Liver (tissue), 9 donors: ENCODE measurements around the gene PAXIP1. TPM values are rescaled to one million over a fixed set of nuclear protein-coding genes. Genes with fewer than 3 reads are reported as not detected.

ENCODE experiments used
- DNase-seq: peaks from one replicate; pipeline ENCODE4 v3.0.0-alpha.2; 2017; ENCODE audit warnings: low spot score
- H3K27ac ChIP-seq, 2 donors: one replicate each; pipeline ENCODE4 v1.7.0; 2013; ENCODE audit warnings: inconsistent platforms in 2 of 2, low read length in 2 of 2, control low read depth in 1 of 2, low read depth in 1 of 2, mild to moderate bottlenecking in 1 of 2
- H3K27me3 ChIP-seq, 4 donors: one replicate each; pipeline versions ENCODE4 v1.6.1 to v1.7.0; 2013; ENCODE audit warnings: low read length in 3 of 4, inconsistent platforms in 1 of 4, mild to moderate bottlenecking in 1 of 4, moderate library complexity in 1 of 4; ENCODE audit not compliant: control insufficient read depth in 4 of 4, insufficient read depth in 4 of 4
- H3K36me3 ChIP-seq, 4 donors: one replicate each; pipeline versions ENCODE4 v1.6.1 to v1.7.0; 2013; ENCODE audit warnings: low read length in 3 of 4, mild to moderate bottlenecking in 3 of 4, low read depth in 1 of 4, moderate library complexity in 1 of 4; ENCODE audit not compliant: control insufficient read depth in 4 of 4, insufficient read depth in 3 of 4
- H3K4me1 ChIP-seq, 4 donors: one replicate each; pipeline versions ENCODE4 v1.6.1 to v1.7.0; 2013; ENCODE audit warnings: low read length in 3 of 4, mild to moderate bottlenecking in 3 of 4, moderate library complexity in 1 of 4; ENCODE audit not compliant: control insufficient read depth in 4 of 4, insufficient read depth in 4 of 4
- H3K4me3 ChIP-seq, 3 donors: one replicate each; pipeline versions ENCODE4 v1.6.1 to v1.7.0; 2013; ENCODE audit warnings: low read length in 3 of 3, control low read depth in 1 of 3, low read depth in 1 of 3, mild to moderate bottlenecking in 1 of 3
- H3K9ac ChIP-seq, 2 donors: one replicate each; pipeline ENCODE4 v1.7.0; 2013; ENCODE audit warnings: low read length in 2 of 2, mild to moderate bottlenecking in 2 of 2, moderate library complexity in 2 of 2, control low read depth in 1 of 2, low read depth in 1 of 2
- H3K9me3 ChIP-seq, 4 donors: one replicate each; pipeline versions ENCODE4 v1.6.1 to v1.7.0; 2013; ENCODE audit warnings: low read length in 3 of 4; ENCODE audit not compliant: control insufficient read depth in 4 of 4
- ATF3 ChIP-seq: IDR thresholded peaks from 2 replicates; pipeline ENCODE4 v1.6.1; 2016; ENCODE audit warnings: antibody characterized with exemption
- CTCF ChIP-seq: fragments of 150-350 bp; IDR thresholded peaks from 2 replicates; pipeline ENCODE4 v1.5.1; 2017; ENCODE audit warnings: improper control_type of control experiment, low read depth, low read length; ENCODE audit not compliant: missing input control
- EGR1 ChIP-seq, 2 donors: IDR thresholded peaks; 2 replicates each; pipeline ENCODE4 v1.6.1; 2016 to 2018; ENCODE audit warnings: antibody characterized with exemption in 2 of 2, low read depth in 2 of 2
- FOXA1 ChIP-seq: IDR thresholded peaks from 2 replicates; pipeline ENCODE4 v1.6.1; 2016; ENCODE audit warnings: antibody characterized with exemption
- FOXA2 ChIP-seq: IDR thresholded peaks from 2 replicates; pipeline ENCODE4 v1.6.1; 2016; ENCODE audit warnings: antibody characterized with exemption
- GABPA ChIP-seq, 2 donors: IDR thresholded peaks in 1 of 2; conservative IDR thresholded peaks in 1 of 2; 2 replicates each; pipeline ENCODE4 v1.6.1; 2016; ENCODE audit warnings: antibody characterized with exemption in 2 of 2, mild to moderate bottlenecking in 1 of 2, moderate library complexity in 1 of 2
- HNF4A ChIP-seq, 2 donors: conservative IDR thresholded peaks; 2 replicates each; pipeline ENCODE4 v1.6.1; 2016; ENCODE audit warnings: antibody characterized with exemption in 2 of 2, mild to moderate bottlenecking in 2 of 2
- HNF4G ChIP-seq: IDR thresholded peaks from 2 replicates; pipeline ENCODE4 v1.6.1; 2016; ENCODE audit warnings: antibody characterized with exemption
- JUND ChIP-seq, 2 donors: IDR thresholded peaks; 2 replicates each; pipeline ENCODE4 v1.6.1; 2016; ENCODE audit warnings: antibody characterized with exemption in 2 of 2
- MAX ChIP-seq: IDR thresholded peaks from 2 replicates; pipeline ENCODE4 v1.6.1; 2016; ENCODE audit warnings: antibody characterized with exemption
- NR2F2 ChIP-seq: IDR thresholded peaks from 2 replicates; pipeline ENCODE4 v1.6.1; 2016; ENCODE audit warnings: antibody characterized with exemption
- RAD21 ChIP-seq, 2 donors: IDR thresholded peaks; 2 replicates each; pipeline ENCODE4 v1.6.1; 2016; ENCODE audit warnings: antibody characterized with exemption in 2 of 2, mild to moderate bottlenecking in 2 of 2
- REST ChIP-seq: IDR thresholded peaks from 2 replicates; pipeline ENCODE4 v1.6.1; 2016; ENCODE audit warnings: antibody characterized with exemption, mild to moderate bottlenecking
- RXRA ChIP-seq, 2 donors: IDR thresholded peaks; 2 replicates each; pipeline ENCODE4 v1.6.1; 2017 to 2018; ENCODE audit warnings: antibody characterized with exemption in 2 of 2, mild to moderate bottlenecking in 1 of 2
- SP1 ChIP-seq: IDR thresholded peaks from 2 replicates; pipeline ENCODE4 v1.6.1; 2018; ENCODE audit warnings: antibody characterized with exemption, mild to moderate bottlenecking
- TAF1 ChIP-seq: conservative IDR thresholded peaks from 2 replicates; pipeline ENCODE4 v1.6.1; 2016; ENCODE audit warnings: antibody characterized with exemption, mild to moderate bottlenecking
- YY1 ChIP-seq: IDR thresholded peaks from 2 replicates; pipeline ENCODE4 v1.6.1; 2016; ENCODE audit warnings: antibody characterized with exemption, mild to moderate bottlenecking
- ZBTB33 ChIP-seq: IDR thresholded peaks from 2 replicates; pipeline ENCODE4 v1.6.1; 2016; ENCODE audit warnings: antibody characterized with exemption
- WGBS: extraction: QIAGEN DNeasy Blood & Tissue Kit; methylation state at CpG from one replicate; pipeline ENCODE4 v1.1.7; 2013; 5-methylcytosine and 5-hydroxymethylcytosine counted together
- polyA plus RNA-seq, 2 donors: library from polyadenylated mRNA; stranded (reverse) in 1 of 2; unstranded in 1 of 2; fragments of 200-250 nt in 1 of 2; fragments of >200 nt in 1 of 2; fragmentation: Nextera tagmentation in 1 of 2; extraction: Ambion mirVana in 1 of 2; gene quantifications; one replicate each; pipeline versions ENCODE4 v1.2.1 to v1.2.3, GENCODE V29; 2013 to 2015
- total RNA-seq, 2 donors: library from RNA; depleted of rRNA; stranded (reverse); fragments of >200 nt; gene quantifications; one replicate each; pipeline ENCODE4 v1.2.3, GENCODE V29; 2014
- donor health status: healthy.
- donor health status: healthy.
- donor health status: healthy.
- donor health status: healthy.
- donor health status: healthy.

Gene PAXIP1
- total and polyA plus RNA-seq, 4 donors: 2.0 to 10.1 (median 5.8) TPM

GRCh38 chr7:154907651-154908620 is 95.0 kb downstream of the PAXIP1 start:
- Histone ChIP-seq H3K36me3 (no peaks in the 10 kb centered on the region), H3K9ac (no peak overlapping the region), H3K4me3 (no peak overlapping the region), H3K4me1 (peaks cover 0 to 2% (median 0%) of the 10 kb centered on the region in 4 donors), H3K27me3 (no peaks in the 10 kb centered on the region), H3K27ac (no peak overlapping the region), H3K9me3 (peaks cover 0 to 4% (median 1%) of the 10 kb centered on the region in 4 donors)
- TF ChIP-seq SP1 (no peak), HNF4G (no peak), YY1 (no peak), FOXA1 (no peak), NR2F2 (no peak), FOXA2 (no peak), TAF1 (no peak), GABPA (IDR thresholded peaks at IDR 0.05 in 1 of 2, conservative IDR thresholded peaks at IDR 0.05 in 1 of 2) (no peak), ATF3 (no peak), RXRA (IDR thresholded peaks at IDR 0.05) (no peak), ZBTB33 (no peak), MAX (no peak), EGR1 (IDR thresholded peaks at IDR 0.05; ENCODE audit: low read depth in 2 of 2) (no peak), CTCF (no peak), JUND (IDR thresholded peaks at IDR 0.05) (no peak), HNF4A (conservative IDR thresholded peaks at IDR 0.05) (no peak), RAD21 (IDR thresholded peaks at IDR 0.05) (no peak), REST (no peak)
- no peak for DNase-seq
- WGBS: 82% methylated on average over 21 of the region's 21 CpGs
